Measurements from ENCODE around the gene NHLRC3.

Gene NHLRC3

GRCh38 chr13:39056018-39056417 is 17.8 kb downstream of the NHLRC3 start:
- no peaks in the 10 kb centered on the region for H3K27me3 ChIP-seq (ENCODE audit: insufficient read depth, low read depth)
- TF ChIP-seq CTCF (conservative IDR thresholded peaks at IDR 0.05; ENCODE audit: low read depth, low read length): no peak

GRCh38 chr13:39058040-39058439 is 19.8 kb downstream of the NHLRC3 start:
- H3K4me2 ChIP-seq: no peak overlapping the region
- no peak overlapping the region for H3K9ac ChIP-seq
- TF ChIP-seq CTCF (conservative IDR thresholded peaks at IDR 0.05; ENCODE audit: low read depth, low read length): no peak
- H3K79me2 ChIP-seq (ENCODE audit: insufficient read depth, low read depth): no peaks in the 10 kb centered on the region
- H3K36me3 ChIP-seq (ENCODE audit: insufficient read depth): no peaks in the 10 kb centered on the region
- no peak overlapping the region for H2AFZ ChIP-seq (ENCODE audit: low read depth)
- no peak overlapping the region for H3K4me3 ChIP-seq (IDR thresholded peaks at IDR 0.05; ENCODE audit: insufficient read depth, low read depth, low read length)
- H4K20me1 ChIP-seq (ENCODE audit: insufficient read depth): no peaks in the 10 kb centered on the region
- no peak overlapping the region for H3K27ac ChIP-seq
- H3K4me1 ChIP-seq (ENCODE audit: low read depth, poor library complexity, severe bottlenecking): peaks cover 14% of the 10 kb centered on the region
- no peaks in the 10 kb centered on the region for H3K27me3 ChIP-seq (ENCODE audit: insufficient read depth, low read depth)

More at GRCh38 chr13:39056018-39056417, 17.8 kb downstream of the NHLRC3 start:
- Histone ChIP-seq H3K4me2 (no peak overlapping the region), H3K27ac (no peak overlapping the region), H4K20me1 (ENCODE audit: insufficient read depth) (no peaks in the 10 kb centered on the region), H3K4me1 (ENCODE audit: low read depth, poor library complexity, severe bottlenecking) (peaks cover 14% of the 10 kb centered on the region), H3K4me3 (IDR thresholded peaks at IDR 0.05; ENCODE audit: insufficient read depth, low read depth, low read length) (no peak overlapping the region), H3K36me3 (ENCODE audit: insufficient read depth) (no peaks in the 10 kb centered on the region), H3K79me2 (ENCODE audit: insufficient read depth, low read depth) (no peaks in the 10 kb centered on the region), H3K9ac (no peak overlapping the region), H2AFZ (ENCODE audit: low read depth) (no peak overlapping the region)

- Histone ChIP-seq H3K9ac (no peak overlapping the region), H3K4me2 (no peak overlapping the region)
Observed at GRCh38 chr13:39062004-39062403, 23.7 kb downstream of the NHLRC3 start.

GRCh38 chr13:39072842-39073241 is 34.6 kb downstream of the NHLRC3 start:
- no peak for TF ChIP-seq CTCF (conservative IDR thresholded peaks at IDR 0.05; ENCODE audit: low read depth, low read length)
- Histone ChIP-seq H3K9ac (no peak overlapping the region), H3K27me3 (ENCODE audit: insufficient read depth, low read depth) (no peaks in the 10 kb centered on the region), H3K27ac (no peak overlapping the region), H4K20me1 (ENCODE audit: insufficient read depth) (no peaks in the 10 kb centered on the region), H3K79me2 (ENCODE audit: insufficient read depth, low read depth) (no peaks in the 10 kb centered on the region), H3K36me3 (ENCODE audit: insufficient read depth) (no peaks in the 10 kb centered on the region), H2AFZ (ENCODE audit: low read depth) (no peak overlapping the region), H3K4me2 (no peak overlapping the region), H3K4me3 (IDR thresholded peaks at IDR 0.05; ENCODE audit: insufficient read depth, low read depth, low read length) (no peak overlapping the region), H3K4me1 (ENCODE audit: low read depth, poor library complexity, severe bottlenecking) (no peaks in the 10 kb centered on the region)

More at GRCh38 chr13:39062004-39062403, 23.7 kb downstream of the NHLRC3 start:
- Histone ChIP-seq H3K36me3 (ENCODE audit: insufficient read depth) (no peaks in the 10 kb centered on the region), H3K4me3 (IDR thresholded peaks at IDR 0.05; ENCODE audit: insufficient read depth, low read depth, low read length) (no peak overlapping the region), H3K27ac (no peak overlapping the region), H3K79me2 (ENCODE audit: insufficient read depth, low read depth) (no peaks in the 10 kb centered on the region), H2AFZ (ENCODE audit: low read depth) (no peak overlapping the region), H4K20me1 (ENCODE audit: insufficient read depth) (no peaks in the 10 kb centered on the region), H3K27me3 (ENCODE audit: insufficient read depth, low read depth) (no peaks in the 10 kb centered on the region), H3K4me1 (ENCODE audit: low read depth, poor library complexity, severe bottlenecking) (peaks cover 14% of the 10 kb centered on the region)
- no peak for TF ChIP-seq CTCF (conservative IDR thresholded peaks at IDR 0.05; ENCODE audit: low read depth, low read length)

All from KMS-11 (cell line).